IPS-20b (cell line): ENCODE data around the gene DLX4.

ENCODE experiments used
- H3K27ac ChIP-seq: one replicate; pipeline ENCODE4 v1.5.1; 2013; ENCODE audit warnings: low read length
- H3K27me3 ChIP-seq: 2 replicates; pipeline ENCODE4 v1.6.1; 2013; ENCODE audit warnings: mild to moderate bottlenecking, low read length, inconsistent platforms; ENCODE audit not compliant: insufficient read depth
- H3K36me3 ChIP-seq: 2 replicates; pipeline ENCODE4 v1.6.1; 2013; ENCODE audit warnings: low read depth, mild to moderate bottlenecking, inconsistent platforms, low read length, moderate library complexity; ENCODE audit not compliant: insufficient read depth
- H3K4me1 ChIP-seq: 2 replicates; pipeline ENCODE4 v1.6.1; 2013; ENCODE audit warnings: mild to moderate bottlenecking, control low read depth, inconsistent platforms, low read length, moderate library complexity; ENCODE audit not compliant: insufficient read depth
- H3K4me3 ChIP-seq: 2 replicates; pipeline ENCODE4 v1.5.1; 2013; ENCODE audit warnings: mild to moderate bottlenecking, low read length, inconsistent platforms
- H3K9ac ChIP-seq: 2 replicates; pipeline ENCODE4 v1.6.1; 2013; ENCODE audit warnings: low read depth, mild to moderate bottlenecking, inconsistent platforms, low read length, moderate library complexity
- H3K9me3 ChIP-seq: 2 replicates; pipeline ENCODE4 v1.6.1; 2013; ENCODE audit warnings: mild to moderate bottlenecking, low read depth, low read length, inconsistent platforms; ENCODE audit not compliant: insufficient read depth

DLX4 gene

DNA sequence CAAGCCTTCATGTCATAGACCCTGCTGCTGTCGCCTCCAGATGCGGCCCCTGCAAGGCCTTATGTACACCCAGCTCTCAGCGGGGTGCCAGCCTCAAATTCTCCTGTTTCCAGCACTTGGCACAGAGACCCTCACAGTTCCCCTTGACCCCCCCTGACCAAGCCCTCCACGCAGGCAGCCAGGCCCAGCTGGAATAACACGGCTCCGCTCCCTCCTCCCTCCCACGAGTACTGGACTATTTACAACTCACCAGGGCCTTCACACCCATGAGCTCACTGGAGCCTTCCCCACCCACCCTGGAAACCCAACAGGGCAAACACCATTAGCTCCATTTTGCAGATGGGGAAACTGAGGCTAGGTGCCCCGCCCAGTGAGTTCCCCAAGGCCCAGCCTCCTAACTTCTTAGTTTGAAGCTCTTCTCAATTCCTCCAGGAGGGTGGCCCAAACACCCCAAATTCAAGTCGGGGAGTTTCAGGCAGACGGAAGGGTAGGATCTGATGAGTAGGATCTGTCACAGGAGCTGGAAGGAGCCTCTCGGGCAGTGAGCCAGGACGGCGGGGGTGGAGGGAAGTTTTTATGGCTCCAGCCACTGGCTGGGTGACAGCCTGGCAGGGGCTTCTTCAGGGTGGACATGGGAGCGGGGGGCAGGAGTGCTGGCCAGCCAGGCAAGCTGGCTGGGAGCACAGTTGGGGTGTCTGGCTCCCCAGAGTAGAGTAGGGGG is 17.5 kb upstream of the DLX4 start:
- H3K9ac ChIP-seq = no peak overlapping the region
- H3K36me3 ChIP-seq = no peaks in the 10 kb centered on the region
- no peaks in the 10 kb centered on the region for H3K4me1 ChIP-seq
- H3K9me3 ChIP-seq = no peaks in the 10 kb centered on the region
- H3K27ac ChIP-seq = no peak overlapping the region
- no peak overlapping the region for H3K4me3 ChIP-seq
- peaks cover 9% of the 10 kb centered on the region for H3K27me3 ChIP-seq

DNA sequence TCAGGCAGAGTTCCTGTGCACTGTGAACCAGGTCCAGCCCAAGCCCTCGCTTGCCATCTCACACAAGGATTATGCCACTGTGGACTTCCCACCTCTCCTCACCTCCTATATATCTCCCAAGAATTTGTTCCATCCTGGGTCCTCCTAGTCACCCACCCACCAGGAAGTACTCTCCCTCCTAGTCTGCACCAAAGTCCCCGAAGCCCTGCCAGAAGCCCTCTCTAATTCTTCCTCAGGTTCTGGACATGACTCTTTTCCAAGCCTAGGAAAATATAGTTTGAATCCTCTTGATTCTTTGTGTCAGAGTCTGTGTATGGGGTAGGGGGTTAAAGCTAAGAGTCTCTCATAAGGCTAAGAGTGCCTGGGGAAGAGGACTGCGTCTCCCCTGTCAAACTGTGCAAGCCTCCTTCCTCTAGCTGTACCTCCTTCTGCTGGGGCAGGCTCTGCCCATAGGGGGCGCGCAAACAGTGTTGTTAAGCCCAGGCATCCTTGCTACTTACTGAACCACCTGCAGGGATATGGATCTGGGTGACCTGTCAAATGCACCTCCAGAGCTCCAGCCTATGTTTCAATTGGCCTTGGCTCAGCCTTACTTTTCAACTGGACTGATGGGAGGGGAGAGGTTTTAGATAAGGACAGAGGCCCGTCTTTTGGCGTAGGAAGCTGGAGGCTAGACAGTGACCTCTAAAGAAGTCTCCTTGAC is 16.6 kb upstream of the DLX4 start:
- Histone ChIP-seq H3K4me1 (no peaks in the 10 kb centered on the region), H3K36me3 (no peaks in the 10 kb centered on the region), H3K4me3 (no peak overlapping the region), H3K9ac (no peak overlapping the region), H3K27me3 (peaks cover 17% of the 10 kb centered on the region), H3K9me3 (no peaks in the 10 kb centered on the region), H3K27ac (no peak overlapping the region)

DNA sequence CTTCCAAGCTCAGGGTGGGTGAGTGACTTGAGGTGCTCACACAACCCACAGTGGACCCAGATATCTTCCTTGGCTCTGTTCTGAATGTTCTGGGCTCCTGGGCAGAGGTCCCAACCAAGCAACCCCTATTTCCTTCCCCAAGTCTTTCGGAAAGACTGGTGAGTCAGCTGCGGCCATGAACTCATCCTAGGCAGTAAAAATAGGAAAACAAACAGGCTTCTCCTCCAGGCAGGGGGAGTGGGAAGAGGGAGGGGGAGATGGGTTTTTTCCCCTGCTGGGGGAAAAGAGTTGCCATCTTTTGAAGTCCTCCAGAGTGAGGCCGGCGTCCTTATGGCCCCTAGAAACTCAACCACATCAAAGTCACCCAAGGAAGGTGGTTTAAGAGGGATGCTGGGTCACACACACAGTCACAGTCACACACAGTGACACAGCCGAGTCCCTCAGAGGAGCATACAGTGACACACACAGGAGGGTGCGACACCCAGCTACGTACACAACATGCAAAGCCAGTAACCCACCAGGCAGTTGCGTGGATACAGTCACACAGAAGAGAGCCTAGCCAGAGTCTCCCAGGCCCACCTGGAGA is 16.0 kb upstream of the DLX4 start:
- H3K4me3 ChIP-seq = no peak overlapping the region
- H3K9me3 ChIP-seq = no peaks in the 10 kb centered on the region
- H3K27me3 ChIP-seq = peaks cover 19% of the 10 kb centered on the region
- H3K9ac ChIP-seq = no peak overlapping the region
- no peaks in the 10 kb centered on the region for H3K4me1 ChIP-seq
- no peaks in the 10 kb centered on the region for H3K36me3 ChIP-seq
- no peak overlapping the region for H3K27ac ChIP-seq

GRCh38 chr17:49955157-49955556 is 13.8 kb upstream of the DLX4 start:
- no peaks in the 10 kb centered on the region for H3K9me3 ChIP-seq
- H3K36me3 ChIP-seq = no peaks in the 10 kb centered on the region
- H3K27me3 ChIP-seq = peaks cover 31% of the 10 kb centered on the region
- H3K27ac ChIP-seq = no peak overlapping the region
- H3K4me1 ChIP-seq = no peaks in the 10 kb centered on the region
- H3K9ac ChIP-seq = no peak overlapping the region
- H3K4me3 ChIP-seq = no peak overlapping the region

DNA sequence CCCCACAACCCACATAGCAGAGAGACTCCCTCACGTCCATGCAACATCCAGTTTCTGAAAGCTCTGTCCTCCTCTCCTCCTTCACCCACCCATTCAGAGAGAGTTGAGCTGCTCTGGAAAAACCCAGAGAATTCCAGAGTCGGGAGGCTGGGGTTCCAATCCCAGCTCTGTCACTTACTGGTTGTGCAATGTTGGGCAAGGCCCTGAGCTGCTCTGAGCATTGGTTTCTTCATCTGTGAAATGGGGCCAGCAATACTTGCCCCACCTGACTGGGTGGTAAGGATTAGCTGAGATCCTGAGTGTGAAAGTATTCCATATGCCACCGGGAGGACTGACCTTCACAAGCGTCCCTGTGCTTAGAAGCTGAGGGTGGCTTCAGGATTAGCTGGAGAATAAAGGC is 12.2 kb upstream of the DLX4 start:
- peaks cover 44% of the 10 kb centered on the region for H3K27me3 ChIP-seq
- H3K9me3 ChIP-seq = no peaks in the 10 kb centered on the region
- H3K36me3 ChIP-seq = no peaks in the 10 kb centered on the region
- no peak overlapping the region for H3K9ac ChIP-seq
- H3K4me3 ChIP-seq = no peak overlapping the region
- H3K27ac ChIP-seq = no peak overlapping the region
- H3K4me1 ChIP-seq = no peaks in the 10 kb centered on the region

GRCh38 chr17:49957350-49957749 is 11.6 kb upstream of the DLX4 start:
- Histone ChIP-seq H3K27ac (no peak overlapping the region), H3K4me1 (0 out of 2 replicates have a peak, but pooled peaks cover under 1% of the 10 kb centered on the region), H3K36me3 (no peaks in the 10 kb centered on the region), H3K9me3 (no peaks in the 10 kb centered on the region), H3K4me3 (no peak overlapping the region), H3K27me3 (peaks cover 50% of the 10 kb centered on the region), H3K9ac (no peak overlapping the region)

GRCh38 chr17:49958723-49959122 is 10.3 kb upstream of the DLX4 start:
- no peak overlapping the region for H3K9ac ChIP-seq
- peaks cover 12% of the 10 kb centered on the region; the same call in 1 of the 2 replicates for H3K4me1 ChIP-seq
- no peak overlapping the region for H3K4me3 ChIP-seq
- peaks cover 57% of the 10 kb centered on the region for H3K27me3 ChIP-seq
- no peaks in the 10 kb centered on the region for H3K36me3 ChIP-seq
- H3K9me3 ChIP-seq = no peaks in the 10 kb centered on the region
- no peak overlapping the region for H3K27ac ChIP-seq

GRCh38 chr17:49959183-49959935 is 9.6 kb upstream of the DLX4 start:
- no peak overlapping the region for H3K4me3 ChIP-seq
- H3K4me1 ChIP-seq = peaks cover 15% of the 10 kb centered on the region; the same call in 1 of the 2 replicates
- peaks cover 63% of the 10 kb centered on the region for H3K27me3 ChIP-seq
- H3K9ac ChIP-seq = no peak overlapping the region
- no peaks in the 10 kb centered on the region for H3K36me3 ChIP-seq
- no peak overlapping the region for H3K27ac ChIP-seq
- H3K9me3 ChIP-seq = no peaks in the 10 kb centered on the region

- H3K9me3 ChIP-seq = no peaks in the 10 kb centered on the region
- peaks cover 22% of the 10 kb centered on the region; the same call in 1 of the 2 replicates for H3K4me1 ChIP-seq
- H3K4me3 ChIP-seq = peak overlapping the region; percentile 45; the same call in 1 of the 2 replicates
- H3K9ac ChIP-seq = no peak overlapping the region
- no peak overlapping the region for H3K27ac ChIP-seq
- no peaks in the 10 kb centered on the region for H3K36me3 ChIP-seq
- peaks cover 84% of the 10 kb centered on the region for H3K27me3 ChIP-seq
Measured at GRCh38 chr17:49962599-49963308, 6.2 kb upstream of the DLX4 start.

GRCh38 chr17:49963309-49963625 is 5.7 kb upstream of the DLX4 start:
- no peaks in the 10 kb centered on the region for H3K9me3 ChIP-seq
- H3K9ac ChIP-seq = no peak overlapping the region
- peaks cover 90% of the 10 kb centered on the region for H3K27me3 ChIP-seq
- H3K4me1 ChIP-seq = peaks cover 22% of the 10 kb centered on the region; the same call in 1 of the 2 replicates
- H3K36me3 ChIP-seq = no peaks in the 10 kb centered on the region
- H3K4me3 ChIP-seq = peak overlapping the region; percentile 45; the same call in 1 of the 2 replicates
- no peak overlapping the region for H3K27ac ChIP-seq
